HepG2 (cell line): ENCODE data around the gene RHOV. TPM values are rescaled to one million over a fixed set of nuclear protein-coding genes. Genes with fewer than 3 reads are reported as not detected.
A peak's percentile ranks its signal among the peaks of the same experiment; 100 is the strongest.

Experiments
- ATAC-seq: fragments of 200-7000 bp; cut with Tn5 transposase; 3 replicates; pipeline ENCODE4 v1.9.1; 2020; ENCODE audit warnings: mild to moderate bottlenecking, moderate library complexity
- BruUV-seq: library from RNA; stranded (reverse); fragments of 400-500 nt; replicated peaks from 2 replicates; lab custom pipeline; 2021; lab: Mats Ljungman, UMichigan
- CTCF ChIA-PET: fragments of 300-600 bp; formaldehyde crosslinking; extraction: SDS; loops from one replicate; lab custom pipeline; 2021; ENCODE audit warnings: low total read pairs, inconsistent platforms, low intra/inter-chr PET ratio; lab: Yijun Ruan, JAX
- POLR2A ChIA-PET: fragments of 350-600 bp; sonication (Branson Sonifier 250); formaldehyde crosslinking; loops from one replicate; lab custom pipeline; 2020; ENCODE audit warnings: antibody characterized with exemption, inconsistent platforms; lab: Yijun Ruan, JAX
- DNase-seq: peaks from one replicate; pipeline ENCODE4 v3.0.0-alpha.2; 2015; ENCODE audit warnings: low spot score
- FAIRE-seq: peaks from 3 replicates; lab custom pipeline; 2011; peaks lifted over from hg19 to GRCh38; lab: Jason Lieb, UNC
- H2AFZ ChIP-seq: one replicate; pipeline ENCODE4 v1.6.1; 2011; ENCODE audit warnings: low read length, inconsistent platforms
- H3K27ac ChIP-seq: fragments of 300-600 bp; 3 replicates; pipeline ENCODE4 v1.8.0; 2011; ENCODE audit warnings: mixed run types, mild to moderate bottlenecking, mixed read lengths, low read length, inconsistent platforms; ENCODE audit not compliant: insufficient read depth; ENCODE audit errors: extremely low read length
- H3K27me3 ChIP-seq, 2 experiments: fragments of 200-600 bp in 1 of 2; 2 replicates in 1 of 2; 3 replicates in 1 of 2; pipeline versions ENCODE4 v1.6.0 to v1.8.0; 2011; ENCODE audit warnings: low read length in 2 of 2, mild to moderate bottlenecking in 2 of 2, moderate library complexity in 2 of 2, inconsistent platforms in 1 of 2; ENCODE audit not compliant: insufficient read depth in 2 of 2, control insufficient read depth in 1 of 2
- H3K36me3 ChIP-seq, 2 experiments: fragments of 200-600 bp in 1 of 2; replicated peaks in 1 of 2; 2 replicates in 1 of 2; 3 replicates in 1 of 2; pipeline versions ENCODE4 v1.5.1 to v1.8.0; 2011; ENCODE audit warnings: low read length in 2 of 2, inconsistent platforms in 1 of 2; ENCODE audit not compliant: insufficient read depth in 2 of 2, control insufficient read depth in 1 of 2
- H3K4me1 ChIP-seq: 2 replicates; pipeline ENCODE4 v1.5.1; 2012; ENCODE audit warnings: low read length, inconsistent platforms; ENCODE audit not compliant: insufficient read depth
- H3K4me2 ChIP-seq: 2 replicates; pipeline ENCODE4 v1.6.0; 2011; ENCODE audit warnings: low read depth, low read length, inconsistent platforms
- H3K4me3 ChIP-seq, 3 experiments: fragments of 200-600 bp in 1 of 3; sonication (generic), shearing (Covaris generic) in 1 of 3; replicated peaks in 1 of 3; 2 replicates each; pipeline ENCODE4 v1.5.1; 2011 to 2016; ENCODE audit warnings: low read length in 3 of 3, inconsistent platforms in 2 of 3, low read depth in 2 of 3, mild to moderate bottlenecking in 2 of 3, control low read depth in 1 of 3, mixed read lengths in 1 of 3; ENCODE audit not compliant: insufficient read depth in 1 of 3
- H3K79me2 ChIP-seq: one replicate; pipeline ENCODE4 v1.6.1; 2011; ENCODE audit warnings: low read length, inconsistent platforms; ENCODE audit not compliant: insufficient read depth
- H3K9ac ChIP-seq: 2 replicates; pipeline ENCODE4 v1.6.0; 2011; ENCODE audit warnings: mild to moderate bottlenecking, low read depth, low read length, inconsistent platforms; ENCODE audit not compliant: insufficient read depth
- H3K9me3 ChIP-seq: 2 replicates; pipeline ENCODE4 v1.5.1; 2012; ENCODE audit warnings: mild to moderate bottlenecking, low read length
- H4K20me1 ChIP-seq: 2 replicates; pipeline ENCODE4 v1.6.0; 2011; ENCODE audit warnings: inconsistent platforms, mild to moderate bottlenecking, low read length, moderate library complexity; ENCODE audit not compliant: insufficient read depth
- CBFB ChIP-seq: sonication (generic); formaldehyde crosslinking; IDR thresholded peaks from 2 replicates; pipeline ENCODE4 v1.4.0; 2020; ENCODE audit warnings: missing genetic modification reagents
- DMAP1 ChIP-seq: IDR thresholded peaks from 2 replicates; pipeline ENCODE4 v1.6.1; 2016
- ETV5 ChIP-seq: IDR thresholded peaks from 2 replicates; pipeline ENCODE4 v1.6.1; 2018; ENCODE audit warnings: missing biosample characterization, missing genetic modification reagents, inconsistent platforms, borderline replicate concordance
- FIP1L1 ChIP-seq: fragments of 200-400 bp; formaldehyde crosslinking; IDR thresholded peaks from 2 replicates; pipeline ENCODE4 v1.6.1; 2018; ENCODE audit warnings: low read depth, mild to moderate bottlenecking, low read length, moderate library complexity, borderline replicate concordance; ENCODE audit not compliant: insufficient read depth
- IKZF5 ChIP-seq: IDR thresholded peaks from 2 replicates; pipeline ENCODE4 v1.6.1; 2018; ENCODE audit warnings: missing genetic modification reagents, mild to moderate bottlenecking, missing compliant biosample characterization
- MIXL1 ChIP-seq: IDR thresholded peaks from 2 replicates; pipeline ENCODE4 v1.6.1; 2016
- NBN ChIP-seq: fragments of 450-650 bp; conservative IDR thresholded peaks from 2 replicates; pipeline ENCODE4 v1.6.1; 2017
- REXO4 ChIP-seq: sonication (generic); formaldehyde crosslinking; IDR thresholded peaks from 2 replicates; pipeline ENCODE4 v1.8.0; 2022; ENCODE audit warnings: missing genetic modification reagents, mild to moderate bottlenecking, borderline replicate concordance
- ZBTB37 ChIP-seq: sonication (generic); formaldehyde crosslinking; IDR thresholded peaks from 2 replicates; pipeline ENCODE4 v1.4.0; 2020; ENCODE audit warnings: mild to moderate bottlenecking, missing genetic modification reagents
- ZEB1 ChIP-seq: IDR thresholded peaks from 2 replicates; pipeline ENCODE4 v1.6.1; 2012; ENCODE audit warnings: mild to moderate bottlenecking, low read depth, inconsistent platforms; ENCODE audit not compliant: insufficient replicate concordance
- ZNF142 ChIP-seq: sonication (generic); formaldehyde crosslinking; IDR thresholded peaks from 2 replicates; pipeline ENCODE4 v1.4.0; 2020; ENCODE audit warnings: missing genetic modification reagents
- ZNF253 ChIP-seq: sonication (generic); formaldehyde crosslinking; IDR thresholded peaks from 2 replicates; pipeline ENCODE4 v1.8.0; 2022; ENCODE audit warnings: mild to moderate bottlenecking, missing genetic modification reagents, borderline replicate concordance
- ZNF326 ChIP-seq: sonication (generic); formaldehyde crosslinking; IDR thresholded peaks from 2 replicates; pipeline ENCODE4 v1.4.0; 2020; ENCODE audit warnings: missing genetic modification reagents, borderline replicate concordance
- ZNF468 ChIP-seq: sonication (generic); formaldehyde crosslinking; IDR thresholded peaks from 2 replicates; pipeline ENCODE4 v1.8.0; 2022; ENCODE audit warnings: mild to moderate bottlenecking, moderate library complexity, missing genetic modification reagents
- ZNF616 ChIP-seq: sonication (generic); formaldehyde crosslinking; IDR thresholded peaks from 2 replicates; pipeline ENCODE4 v1.5.0; 2020; ENCODE audit warnings: low read depth, mild to moderate bottlenecking, missing genetic modification reagents
- ZNF891 ChIP-seq: sonication (generic); formaldehyde crosslinking; IDR thresholded peaks from 2 replicates; pipeline ENCODE4 v1.5.0; 2020; ENCODE audit warnings: mild to moderate bottlenecking, missing genetic modification reagents
- WGBS: methylation state at CpG from one replicate; pipeline ENCODE4 v1.1.6; 2017; ENCODE audit warnings: low lambda C conversion rate; 5-methylcytosine and 5-hydroxymethylcytosine counted together
- in situ Hi-C: cut with HindIII; loops from 2 replicates; pipeline ENCODE4 v1.10.0; 2017; ENCODE audit warnings: low pct_unique_long_range_greater_than_20kb; ENCODE audit not compliant: extremely low pct_ligation_motif_present
- intact Hi-C: fragments of 100-400 bp; cut with micrococcal nuclease; formaldehyde crosslinking; loops from one replicate; pipeline ENCODE4 v1.10.0; 2022; ENCODE audit not compliant: unreplicated experiment
- polyA plus RNA-seq, 8 experiments: library from polyadenylated mRNA; depleted of rRNA in 3 of 8; stranded (reverse) in 7 of 8; unstranded in 1 of 8; fragments of >200 nt; fragmentation: Illumina TruSeq in 4 of 8; extraction: Trizol in 4 of 8; gene quantifications; 2 replicates each; pipeline versions ENCODE4 v1.2.1 to v1.2.3, GENCODE V29; 2011 to 2016; ENCODE audit warnings: low read depth in 4 of 8, missing spikeins in 1 of 8, mixed read lengths in 1 of 8; ENCODE audit not compliant: insufficient read depth in 1 of 8
- total RNA-seq, 5 experiments: library from RNA; depleted of rRNA; stranded (reverse); fragments of >200 nt; fragmentation: Illumina TruSeq; extraction: Trizol; gene quantifications; 2 replicates each; pipeline ENCODE4 v1.2.3, GENCODE V29; 2016; ENCODE audit warnings: low read depth in 1 of 5

The RHOV gene
- total and polyA plus RNA-seq, 2 of the 13 experiments (the other 11 are each of a cell fraction or from before 2014, with no cell fraction given), result 0.17 to 0.18 TPM

- TF ChIP-seq ZNF142, result no peak
- TF ChIP-seq ZNF253, result no peak
- no peak for TF ChIP-seq ZEB1
Measured at GRCh38 chr15:40915679-40916078, 41.6 kb upstream of the RHOV start (continued).

GRCh38 chr15:40915116-40915661 lies 41.2 kb upstream of the RHOV start:
- H2AFZ ChIP-seq, result no peak overlapping the region
- DNase-seq (no peak), ATAC-seq (no peak), FAIRE-seq (no peak)
- no peaks in the 10 kb centered on the region for H4K20me1 ChIP-seq
- H3K4me3 ChIP-seq, result no peak overlapping the region; a peak in 1 of 6 replicates
- H3K4me1 ChIP-seq, result peaks cover 70% of the 10 kb centered on the region
- peaks cover 0 to 24% of the 10 kb centered on the region in 2 experiments; a peak in 3 of 5 replicates for H3K27me3 ChIP-seq
- no peaks in the 10 kb centered on the region for H3K36me3 ChIP-seq
- WGBS, result 32% methylated on average over 11 of the region's 12 CpGs
- ChIA-PET POLR2A (interaction anchor here (0.6 to 1.3 kb wide), 3 partner anchors 15 to 201 kb away, joined by 3 to 4 read pairs (median 3); partner anchors contain the start of gene INO80), CTCF (interaction anchor here (1.1 kb wide), 1 partner anchor 270 kb away, joined by 3 read pairs; no protein-coding TSS in a partner anchor)
- no TSS peak for BruUV-seq
- no peak overlapping the region for H3K27ac ChIP-seq
- no peak overlapping the region for H3K9ac ChIP-seq
- intact Hi-C loops (no loop called here), in situ Hi-C loops (no loop called here)
- no peaks in the 10 kb centered on the region for H3K9me3 ChIP-seq
- H3K79me2 ChIP-seq, result no peaks in the 10 kb centered on the region
- H3K4me2 ChIP-seq, result peak overlapping the region; percentile 6; the same call in 1 of the 2 replicates
- TF ChIP-seq CBFB (CRISPR knock-in tag), result no peak
- no peak for TF ChIP-seq ZNF468
- no peak for TF ChIP-seq ETV5 (CRISPR knock-in tag)
- TF ChIP-seq ZBTB37 (CRISPR knock-in tag), result no peak
- no peak for TF ChIP-seq DMAP1 (CRISPR knock-in tag)
- TF ChIP-seq IKZF5 (CRISPR knock-in tag), result no peak
- TF ChIP-seq ZNF891 (CRISPR knock-in tag), result no peak
- TF ChIP-seq MIXL1 (CRISPR knock-in tag), result no peak
- no peak for TF ChIP-seq ZNF326 (CRISPR knock-in tag)
- TF ChIP-seq NBN, result no peak
- TF ChIP-seq REXO4 (CRISPR knock-in tag), result no peak
- TF ChIP-seq ZNF616 (CRISPR knock-in tag), result no peak
- no peak for TF ChIP-seq FIP1L1
